Right cardiac atrium (tissue), 5 donors: ENCODE results near the gene TSC1. TPM values are rescaled to one million over a fixed set of nuclear protein-coding genes. Genes with fewer than 3 reads are reported as not detected.
A peak's percentile ranks its signal among the peaks of the same experiment; 100 is the strongest.

Experiments
- ATAC-seq, 2 donors: fragments of 200-7000 bp; cut with Tn5 transposase; one replicate each; pipeline versions ENCODE4 v1.8.0 to v1.9.1; 2020; ENCODE audit warnings: moderate library complexity in 2 of 2, mild to moderate bottlenecking in 1 of 2
- DNase-seq, 3 donors: peaks; one replicate each; pipeline ENCODE4 v3.0.0-alpha.2; 2020
- H3K27ac ChIP-seq: one replicate; pipeline ENCODE4 v1.5.1; 2013; ENCODE audit warnings: mild to moderate bottlenecking, low read length, control low read depth, moderate library complexity
- H3K27me3 ChIP-seq: one replicate; pipeline ENCODE4 v1.6.1; 2013; ENCODE audit not compliant: control insufficient read depth, insufficient read depth
- H3K4me1 ChIP-seq: one replicate; pipeline ENCODE4 v1.6.1; 2013; ENCODE audit warnings: low read length; ENCODE audit not compliant: control insufficient read depth, insufficient read depth
- H3K4me3 ChIP-seq: one replicate; pipeline ENCODE4 v1.5.1; 2013; ENCODE audit warnings: low read length, control low read depth
- H3K9me3 ChIP-seq: one replicate; pipeline ENCODE4 v1.6.1; 2013; ENCODE audit warnings: low read length; ENCODE audit not compliant: control insufficient read depth
- WGBS: extraction: QIAGEN DNeasy Blood & Tissue Kit; methylation state at CpG from one replicate; pipeline ENCODE4 v1.1.7; 2013; 5-methylcytosine and 5-hydroxymethylcytosine counted together
- intact Hi-C, 4 donors: fragments of 100-400 bp; cut with DNase I; formaldehyde crosslinking; loops; one replicate each; pipeline versions ENCODE4 v1.11.0 to v1.14.0; 2022 to 2023
- polyA plus RNA-seq: library from polyadenylated mRNA; stranded (reverse); fragments of 200-250 nt; gene quantifications from one replicate; pipeline ENCODE4 v1.2.3, GENCODE V29; 2013
- total RNA-seq, 4 donors: library from RNA; stranded (reverse); fragmentation: NEBNext Ultra II Directional; extraction: Animal tissue kit (Norgen Biotek cat#: 25700); gene quantifications; one replicate each; pipeline ENCODE4 v1.2.1, GENCODE V29; 2021
- donor health status: healthy with polysubstance abuse.
- donor health status: DM: no; HTN: yes; CAD: no.
- donor health status: DM: no; HTN: no; CAD: no.
- donor health status: DM: no; HTN: yes; CAD: no; lungs with severe emphysema.
- donor health status: DM: yes; HTN: yes; CAD: no.

Gene TSC1
- total and polyA plus RNA-seq, 5 donors: 15.7 to 43.1 (median 36.5) TPM

- intact Hi-C loops: no loop called here
- 44% methylated on average over 11 of the region's 11 CpGs for WGBS
- Histone ChIP-seq H3K27me3 (no peaks in the 10 kb centered on the region), H3K4me3 (no peak overlapping the region), H3K9me3 (no peaks in the 10 kb centered on the region), H3K27ac (no peak overlapping the region), H3K4me1 (no peaks in the 10 kb centered on the region)
- ATAC-seq (peak; percentile 68 to 73), DNase-seq (peak; percentile 57 to 80 (median 73))
These were observed 42.3 kb downstream of the TSC1 start for GRCh38 chr9:132901858-132902831.

GRCh38 chr9:132898051-132898450 lies 46.4 kb downstream of the TSC1 start:
- 95% methylated on average over 7 of the region's 7 CpGs for WGBS
- Histone ChIP-seq H3K27ac (no peak overlapping the region), H3K4me1 (peaks cover 2% of the 10 kb centered on the region), H3K4me3 (no peak overlapping the region), H3K27me3 (no peaks in the 10 kb centered on the region), H3K9me3 (no peaks in the 10 kb centered on the region)
- no peak for ATAC-seq
- intact Hi-C loops: no loop called here
- DNase-seq: no peak

GRCh38 chr9:132896906-132897305 lies 47.5 kb downstream of the TSC1 start:
- Histone ChIP-seq H3K4me1 (peaks cover 2% of the 10 kb centered on the region), H3K27me3 (no peaks in the 10 kb centered on the region), H3K27ac (peak overlapping the region; percentile 53), H3K9me3 (no peaks in the 10 kb centered on the region), H3K4me3 (no peak overlapping the region)
- WGBS: 50% methylated on average over 6 of the region's 6 CpGs
- ATAC-seq: peak; percentile 59 to 70
- intact Hi-C loops: no loop called here
- peak in 1 of 3 donors; percentile 31 for DNase-seq

GRCh38 chr9:132896264-132896663 lies 48.2 kb downstream of the TSC1 start:
- Histone ChIP-seq H3K27ac (no peak overlapping the region), H3K4me1 (peaks cover 2% of the 10 kb centered on the region), H3K27me3 (no peaks in the 10 kb centered on the region), H3K4me3 (no peak overlapping the region), H3K9me3 (no peaks in the 10 kb centered on the region)
- ATAC-seq: peak; percentile 20 to 22
- WGBS: 82% methylated on average over 13 of the region's 13 CpGs
- intact Hi-C loops: no loop called here
- DNase-seq: no peak

GRCh38 chr9:132894862-132895835 lies 49.3 kb downstream of the TSC1 start:
- H3K27ac ChIP-seq: no peak overlapping the region
- H3K4me1 ChIP-seq: peaks cover 2% of the 10 kb centered on the region
- no peak for DNase-seq
- no peaks in the 10 kb centered on the region for H3K9me3 ChIP-seq
- no peaks in the 10 kb centered on the region for H3K27me3 ChIP-seq
- 75% methylated on average over 9 of the region's 9 CpGs for WGBS
- intact Hi-C loops: no loop called here
- no peak for ATAC-seq
- no peak overlapping the region for H3K4me3 ChIP-seq

- Histone ChIP-seq H3K4me3 (no peak overlapping the region), H3K27ac (no peak overlapping the region), H3K4me1 (peaks cover 2% of the 10 kb centered on the region), H3K9me3 (no peaks in the 10 kb centered on the region), H3K27me3 (no peaks in the 10 kb centered on the region)
- ATAC-seq (no peak), DNase-seq (no peak)
- WGBS: 85% methylated on average over 5 of the region's 5 CpGs
- intact Hi-C loops: no loop called here
These were observed 50.1 kb downstream of the TSC1 start for GRCh38 chr9:132894346-132894745.

- intact Hi-C loops: no loop called here
- Histone ChIP-seq H3K4me1 (peaks cover 2% of the 10 kb centered on the region), H3K27ac (no peak overlapping the region), H3K27me3 (no peaks in the 10 kb centered on the region), H3K4me3 (no peak overlapping the region), H3K9me3 (no peaks in the 10 kb centered on the region)
- WGBS: 72% methylated on average over 9 of the region's 9 CpGs
- DNase-seq (no peak), ATAC-seq (no peak)
These were observed 52.0 kb downstream of the TSC1 start for GRCh38 chr9:132892400-132892799.

GRCh38 chr9:132888151-132888550 lies 56.3 kb downstream of the TSC1 start:
- Histone ChIP-seq H3K27me3 (no peaks in the 10 kb centered on the region), H3K4me3 (no peak overlapping the region), H3K4me1 (no peaks in the 10 kb centered on the region), H3K27ac (no peak overlapping the region), H3K9me3 (no peaks in the 10 kb centered on the region)
- WGBS: 95% methylated on average over 18 of the region's 18 CpGs
- ATAC-seq: no peak
- no peak for DNase-seq
- intact Hi-C loops: no loop called here

- ATAC-seq: no peak
These were observed 57.0 kb downstream of the TSC1 start for GRCh38 chr9:132887181-132888120.

GRCh38 chr9:132886334-132886725 lies 58.1 kb downstream of the TSC1 start:
- Histone ChIP-seq H3K27ac (no peak overlapping the region), H3K4me1 (no peaks in the 10 kb centered on the region), H3K4me3 (no peak overlapping the region), H3K9me3 (no peaks in the 10 kb centered on the region), H3K27me3 (no peaks in the 10 kb centered on the region)
- intact Hi-C loops: no loop called here
- WGBS: 90% methylated on average over 6 of the region's 6 CpGs
- DNase-seq (no peak), ATAC-seq (no peak)

More at GRCh38 chr9:132887181-132888120, 57.0 kb downstream of the TSC1 start:
- 89% methylated on average over 18 of the region's 18 CpGs for WGBS
- Histone ChIP-seq H3K4me1 (no peaks in the 10 kb centered on the region), H3K9me3 (no peaks in the 10 kb centered on the region), H3K4me3 (no peak overlapping the region), H3K27ac (no peak overlapping the region), H3K27me3 (no peaks in the 10 kb centered on the region)
- intact Hi-C loops: no loop called here
- no peak for DNase-seq
